Mesendoderm (in vitro differentiated cells): Measurements from ENCODE around the gene CARD10.
"Not testable (repeated sequence)": the region's sequence is repeated elsewhere in the genome, so short reads cannot be mapped to it uniquely, and the experiment has no call there.

ENCODE experiments used
- DNase-seq: peaks from one replicate; pipeline ENCODE4 v3.0.0; 2013
- H2AK5ac ChIP-seq: 2 replicates; pipeline ENCODE4 v1.6.1; 2013; ENCODE audit warnings: low read length, inconsistent platforms
- H2BK120ac ChIP-seq: 2 replicates; pipeline ENCODE4 v1.6.1; 2013; ENCODE audit warnings: low read depth, mild to moderate bottlenecking, low read length, moderate library complexity, mixed read lengths
- H2BK15ac ChIP-seq: replicated peaks from 2 replicates; pipeline ENCODE4 v1.6.1; 2013; ENCODE audit warnings: low read depth, mild to moderate bottlenecking, moderate library complexity
- H2BK5ac ChIP-seq: 2 replicates; pipeline ENCODE4 v1.6.1; 2013; ENCODE audit warnings: low read length, inconsistent platforms
- H3K18ac ChIP-seq: 2 replicates; pipeline ENCODE4 v1.6.1; 2013; ENCODE audit warnings: mild to moderate bottlenecking, low read length, mixed read lengths
- H3K23ac ChIP-seq: one replicate; pipeline ENCODE4 v1.6.1; 2013; ENCODE audit warnings: low read length
- H3K27ac ChIP-seq: 2 replicates; pipeline ENCODE4 v1.5.1; 2013; ENCODE audit warnings: low read depth, mild to moderate bottlenecking, inconsistent platforms, low read length, moderate library complexity
- H3K27me3 ChIP-seq: 2 replicates; pipeline ENCODE4 v1.6.1; 2013; ENCODE audit warnings: low read length, control low read depth, mild to moderate bottlenecking, inconsistent platforms; ENCODE audit not compliant: insufficient read depth, poor library complexity
- H3K36me3 ChIP-seq: 2 replicates; pipeline ENCODE4 v1.6.1; 2013; ENCODE audit warnings: low read length, inconsistent platforms; ENCODE audit not compliant: control insufficient read depth, insufficient read depth
- H3K4ac ChIP-seq: one replicate; pipeline ENCODE4 v1.6.1; 2013; ENCODE audit warnings: low read depth, mild to moderate bottlenecking, low read length, moderate library complexity
- H3K4me1 ChIP-seq: 2 replicates; pipeline ENCODE4 v1.6.1; 2013; ENCODE audit warnings: low read depth, low read length, inconsistent platforms; ENCODE audit not compliant: control insufficient read depth
- H3K4me2 ChIP-seq: 2 replicates; pipeline ENCODE4 v1.6.1; 2013; ENCODE audit warnings: low read length
- H3K4me3 ChIP-seq: 2 replicates; pipeline ENCODE4 v1.5.1; 2013; ENCODE audit warnings: mild to moderate bottlenecking, low read length
- H3K56ac ChIP-seq: one replicate; pipeline ENCODE4 v1.6.1; 2013; ENCODE audit warnings: low read length
- H3K79me1 ChIP-seq: 2 replicates; pipeline ENCODE4 v1.6.1; 2013; ENCODE audit warnings: low read length, inconsistent platforms
- H3K79me2 ChIP-seq: 2 replicates; pipeline ENCODE4 v1.6.1; 2013; ENCODE audit warnings: mild to moderate bottlenecking, low read length; ENCODE audit not compliant: control insufficient read depth, insufficient read depth
- H3K9ac ChIP-seq: 2 replicates; pipeline ENCODE4 v1.6.1; 2013; ENCODE audit warnings: low read length, inconsistent platforms
- H4K5ac ChIP-seq: one replicate; pipeline ENCODE4 v1.6.1; 2013; ENCODE audit warnings: low read length
- H4K8ac ChIP-seq: one replicate; pipeline ENCODE4 v1.6.1; 2013; ENCODE audit warnings: low read depth, mild to moderate bottlenecking, control low read depth, low read length, moderate library complexity
- WGBS: extraction: QIAGEN DNeasy Blood & Tissue Kit; methylation state at CpG from one replicate; pipeline ENCODE4 v1.1.7; 2013; ENCODE audit warnings: low lambda C conversion rate, missing lambda C conversion rate; ENCODE audit not compliant: insufficient coverage; ENCODE audit errors: extremely low coverage; 5-methylcytosine and 5-hydroxymethylcytosine counted together

Gene CARD10

DNA sequence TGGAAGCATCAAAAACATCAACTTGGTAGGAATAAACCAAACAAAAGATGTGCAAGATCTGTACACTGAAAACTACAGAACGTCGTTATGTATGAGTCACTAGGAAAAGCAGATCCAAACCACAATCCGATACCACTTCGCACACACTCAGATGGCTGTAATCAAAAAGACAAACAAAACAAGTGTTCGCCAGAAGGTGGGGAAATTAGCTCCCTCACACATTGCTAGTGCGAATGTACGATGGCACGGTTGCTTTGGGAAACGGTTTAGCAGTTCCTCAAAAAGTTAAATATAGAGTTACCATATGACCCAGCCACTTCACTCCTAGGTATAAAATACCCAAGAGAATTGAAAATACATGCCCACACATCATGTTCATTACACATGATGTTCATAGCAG is 14.8 kb upstream of the CARD10 start:
- no peaks in the 10 kb centered on the region for H3K4me1 ChIP-seq
- no peak overlapping the region for H3K56ac ChIP-seq
- H2BK120ac ChIP-seq = no peak overlapping the region
- H3K36me3 ChIP-seq = no peaks in the 10 kb centered on the region
- no peak overlapping the region for H3K4me2 ChIP-seq
- no peak overlapping the region for H2BK5ac ChIP-seq
- no CpG with 5 or more reads among the region's 9 CpGs for WGBS
- no peak overlapping the region for H3K4ac ChIP-seq
- H4K5ac ChIP-seq = no peak overlapping the region
- no peak overlapping the region for H3K18ac ChIP-seq
- DNase-seq = no peak
- no peak overlapping the region for H2BK15ac ChIP-seq
- no peak overlapping the region for H3K27ac ChIP-seq
- H3K27me3 ChIP-seq = no peaks in the 10 kb centered on the region
- no peak overlapping the region for H4K8ac ChIP-seq
- no peak overlapping the region for H2AK5ac ChIP-seq
- no peaks in the 10 kb centered on the region for H3K79me2 ChIP-seq
- H3K4me3 ChIP-seq = no peak overlapping the region
- H3K9ac ChIP-seq = no peak overlapping the region
- no peak overlapping the region for H3K23ac ChIP-seq
- H3K79me1 ChIP-seq = no peaks in the 10 kb centered on the region

- H3K79me2 ChIP-seq = no peaks in the 10 kb centered on the region
- H3K79me1 ChIP-seq = no peaks in the 10 kb centered on the region
- no peak overlapping the region for H4K5ac ChIP-seq
- no peak overlapping the region for H3K4me2 ChIP-seq
- no peak overlapping the region for H3K9ac ChIP-seq
- no peak for DNase-seq
- no peak overlapping the region for H3K23ac ChIP-seq
- H3K18ac ChIP-seq = no peak overlapping the region
- no peaks in the 10 kb centered on the region for H3K27me3 ChIP-seq
- no peak overlapping the region for H4K8ac ChIP-seq
- H3K4ac ChIP-seq = no peak overlapping the region
- H2BK15ac ChIP-seq = no peak overlapping the region
- H2AK5ac ChIP-seq = no peak overlapping the region
- no peak overlapping the region for H2BK120ac ChIP-seq
- no CpG with 5 or more reads among the region's 2 CpGs for WGBS
- no peaks in the 10 kb centered on the region for H3K36me3 ChIP-seq
- no peaks in the 10 kb centered on the region for H3K4me1 ChIP-seq
- no peak overlapping the region for H3K27ac ChIP-seq
- H3K56ac ChIP-seq = no peak overlapping the region
- no peak overlapping the region for H2BK5ac ChIP-seq
- H3K4me3 ChIP-seq = no peak overlapping the region
Measured at GRCh38 chr22:37529652-37530345, 10.6 kb upstream of the CARD10 start.

DNA sequence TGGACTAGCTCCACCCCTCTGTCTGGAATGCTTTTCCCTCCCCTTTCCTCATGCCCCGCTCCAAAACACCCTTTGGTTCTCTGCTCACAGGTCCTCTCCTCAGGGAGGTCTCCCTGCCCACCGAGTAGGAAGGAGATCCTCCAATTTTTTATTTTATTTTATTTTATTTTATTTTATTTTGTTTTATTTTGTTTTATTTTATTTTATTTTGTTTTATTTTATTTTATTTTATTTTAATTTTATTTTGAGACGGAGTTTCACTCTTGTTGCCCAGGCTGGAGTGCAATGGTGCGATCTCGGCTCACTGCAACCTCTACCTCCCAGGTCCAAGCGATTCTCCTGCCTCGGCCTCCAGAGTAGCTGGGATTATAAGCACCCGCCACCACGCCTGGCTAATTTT is 8.7 kb upstream of the CARD10 start:
- DNase-seq, H3K79me1 ChIP-seq, H3K18ac ChIP-seq, H4K8ac ChIP-seq, H2AK5ac ChIP-seq, H3K56ac ChIP-seq, H3K23ac ChIP-seq, H2BK5ac ChIP-seq, H3K9ac ChIP-seq, H3K79me2 ChIP-seq, H2BK15ac ChIP-seq, H3K4me3 ChIP-seq, H3K27me3 ChIP-seq, H3K36me3 ChIP-seq, H3K4me1 ChIP-seq, H3K4me2 ChIP-seq, H3K27ac ChIP-seq, H3K4ac ChIP-seq, H2BK120ac ChIP-seq, H4K5ac ChIP-seq: not testable (repeated sequence)
- WGBS = no CpG with 5 or more reads among the region's 9 CpGs

DNA sequence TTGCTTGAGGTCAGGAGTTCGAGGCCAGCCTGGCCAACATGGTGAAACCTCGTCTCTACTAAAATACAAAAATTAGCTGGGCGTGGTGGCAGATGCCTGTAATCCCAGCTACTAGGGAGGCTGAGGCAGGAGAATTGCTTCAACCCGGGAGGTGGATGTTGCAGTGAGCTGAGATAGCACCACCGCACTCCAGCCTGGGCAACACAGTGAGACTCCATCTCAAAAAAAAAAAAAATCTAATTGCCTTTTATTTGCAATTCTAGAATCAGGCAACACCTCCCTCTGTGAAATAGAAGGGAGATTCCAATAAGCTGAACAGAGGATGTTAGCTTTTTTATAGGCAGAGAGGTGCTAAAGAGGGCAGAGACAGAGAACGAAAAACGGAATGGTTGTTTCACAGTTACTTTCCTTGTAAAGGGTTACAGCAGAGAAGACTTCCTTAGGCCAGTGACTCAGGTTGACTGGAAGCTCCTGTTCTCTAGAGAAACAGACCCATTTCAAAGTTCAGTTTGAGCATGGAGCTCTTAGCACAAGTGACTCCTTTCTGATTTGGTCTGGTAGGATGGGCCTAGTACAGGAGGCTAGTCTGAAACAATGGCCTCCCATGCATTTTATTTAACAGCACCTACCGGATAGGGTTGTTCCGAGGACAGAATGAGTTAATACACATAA is 8.0 kb upstream of the CARD10 start:
- not testable (repeated sequence) for H3K4me2 ChIP-seq, H3K18ac ChIP-seq, H2AK5ac ChIP-seq, H3K56ac ChIP-seq, H3K27me3 ChIP-seq, H3K79me2 ChIP-seq, H3K9ac ChIP-seq, H3K4me1 ChIP-seq, H3K4ac ChIP-seq, DNase-seq, H4K5ac ChIP-seq, H4K8ac ChIP-seq, H3K79me1 ChIP-seq, H3K36me3 ChIP-seq, H3K23ac ChIP-seq, H2BK5ac ChIP-seq, H3K4me3 ChIP-seq, H2BK120ac ChIP-seq, H3K27ac ChIP-seq, H2BK15ac ChIP-seq
- WGBS = no CpG with 5 or more reads among the region's 9 CpGs

DNA sequence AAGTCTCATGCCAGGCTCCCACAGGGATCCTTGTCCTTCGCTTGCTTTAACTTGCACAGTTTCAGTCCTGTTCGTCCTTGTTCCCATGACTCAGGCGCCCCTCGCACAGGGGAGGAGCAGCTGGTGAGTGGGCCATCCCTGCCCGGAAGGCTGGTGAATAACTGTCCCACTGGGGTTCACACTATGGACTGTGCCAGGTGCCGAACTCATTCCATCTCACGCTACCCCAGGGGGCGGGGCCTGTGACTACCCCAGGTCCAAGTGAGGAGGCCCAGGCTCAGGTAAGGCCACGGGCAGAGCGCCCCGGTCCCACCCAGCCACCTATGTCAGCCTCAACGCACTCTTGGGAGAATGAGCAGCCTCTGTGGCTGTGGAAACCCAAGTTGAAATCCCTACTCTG is 7.2 kb upstream of the CARD10 start:
- H3K4ac ChIP-seq = no peak overlapping the region
- no peak overlapping the region for H3K27ac ChIP-seq
- no peak overlapping the region for H3K18ac ChIP-seq
- H3K4me3 ChIP-seq = no peak overlapping the region
- no peak overlapping the region for H2BK15ac ChIP-seq
- H3K23ac ChIP-seq = no peak overlapping the region
- no peak overlapping the region for H3K4me2 ChIP-seq
- H3K56ac ChIP-seq = no peak overlapping the region
- H4K5ac ChIP-seq = no peak overlapping the region
- no peak overlapping the region for H4K8ac ChIP-seq
- no peak overlapping the region for H2AK5ac ChIP-seq
- no peaks in the 10 kb centered on the region for H3K79me2 ChIP-seq
- DNase-seq = no peak
- no peak overlapping the region for H2BK120ac ChIP-seq
- H3K9ac ChIP-seq = no peak overlapping the region
- no peaks in the 10 kb centered on the region for H3K79me1 ChIP-seq
- no peak overlapping the region for H2BK5ac ChIP-seq
- no peaks in the 10 kb centered on the region for H3K36me3 ChIP-seq
- WGBS = no CpG with 5 or more reads among the region's 12 CpGs
- H3K4me1 ChIP-seq = no peaks in the 10 kb centered on the region
- H3K27me3 ChIP-seq = no peaks in the 10 kb centered on the region
